Activated naive CD4-positive, alpha-beta T cell treated with anti-CD3 and anti-CD28 coated beads, Interleukin-2, amount 10 ng/mL, durations not matched to agents 5 hours and 36 hours (primary cell): ENCODE measurements around the gene PARD6B. TPM values are rescaled to one million over a fixed set of nuclear protein-coding genes. Genes with fewer than 3 reads are reported as not detected.

ENCODE experiments used
- total RNA-seq, 2 experiments: library from RNA; stranded (reverse); gene quantifications; one replicate each; pipeline ENCODE4 v1.2.3, GENCODE V29; 2021

Gene PARD6B, protein sequence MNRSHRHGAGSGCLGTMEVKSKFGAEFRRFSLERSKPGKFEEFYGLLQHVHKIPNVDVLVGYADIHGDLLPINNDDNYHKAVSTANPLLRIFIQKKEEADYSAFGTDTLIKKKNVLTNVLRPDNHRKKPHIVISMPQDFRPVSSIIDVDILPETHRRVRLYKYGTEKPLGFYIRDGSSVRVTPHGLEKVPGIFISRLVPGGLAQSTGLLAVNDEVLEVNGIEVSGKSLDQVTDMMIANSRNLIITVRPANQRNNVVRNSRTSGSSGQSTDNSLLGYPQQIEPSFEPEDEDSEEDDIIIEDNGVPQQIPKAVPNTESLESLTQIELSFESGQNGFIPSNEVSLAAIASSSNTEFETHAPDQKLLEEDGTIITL
- total RNA-seq: 1 to 10 TPM; 4.4 to 5.4 TPM

GRCh38 chr20:50731055-50731929 is at the start of gene PARD6B:
Gene PARD6B (plus strand): TSS chr20:50731580. CDS start chr20:50731787, 207 bp downstream.

DNA sequence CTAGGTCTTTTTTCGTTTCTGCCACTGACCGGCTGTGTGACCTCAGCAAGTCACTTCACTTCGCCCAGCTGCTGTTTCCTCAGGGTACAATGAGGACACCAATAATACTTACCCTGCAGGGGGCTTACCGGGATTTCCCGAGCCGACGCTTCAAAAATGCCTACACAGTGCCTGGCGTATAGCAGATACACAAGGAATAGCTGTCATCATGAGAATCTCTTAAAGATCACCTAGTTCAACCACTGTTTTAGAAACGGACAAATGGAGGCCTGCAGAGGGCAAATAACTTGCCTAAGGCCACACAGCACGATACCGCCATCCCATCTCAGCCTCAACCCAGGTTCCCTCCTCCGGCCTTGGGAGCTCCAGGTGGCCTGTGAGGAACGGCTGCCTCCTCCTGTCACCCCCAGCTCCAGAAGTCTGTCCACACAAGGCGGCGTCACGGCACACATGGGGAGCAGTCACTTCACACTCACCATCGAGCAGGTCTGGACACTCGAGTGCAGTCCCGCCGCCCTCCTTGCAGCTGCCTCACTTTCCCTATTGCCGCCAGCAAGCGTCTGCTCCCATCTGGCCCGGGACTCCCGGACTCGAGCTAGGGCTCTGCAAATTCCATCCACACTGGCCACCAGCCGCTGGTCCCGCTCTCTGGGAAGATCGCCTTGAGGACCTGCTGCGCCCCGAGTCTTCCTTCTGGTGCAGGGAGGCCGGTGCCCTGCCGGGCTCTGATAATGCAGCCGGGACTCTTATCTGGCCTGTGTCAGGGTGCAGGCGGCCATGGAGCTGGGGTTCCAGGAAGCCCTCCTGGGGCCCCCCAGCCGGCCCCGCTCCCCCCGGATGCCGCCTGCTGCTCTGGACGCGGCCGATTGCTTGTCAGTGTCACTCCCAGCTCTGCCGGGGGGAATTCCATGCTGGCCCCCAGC is 40.5 kb upstream of the PARD6B start, which contains the start of gene RIPOR3:
Gene RIPOR3, minus strand, starts transcription at position 893 of the 923 bp plus-strand sequence. Its CDS starts 414 bp downstream, at position 479.

DNA sequence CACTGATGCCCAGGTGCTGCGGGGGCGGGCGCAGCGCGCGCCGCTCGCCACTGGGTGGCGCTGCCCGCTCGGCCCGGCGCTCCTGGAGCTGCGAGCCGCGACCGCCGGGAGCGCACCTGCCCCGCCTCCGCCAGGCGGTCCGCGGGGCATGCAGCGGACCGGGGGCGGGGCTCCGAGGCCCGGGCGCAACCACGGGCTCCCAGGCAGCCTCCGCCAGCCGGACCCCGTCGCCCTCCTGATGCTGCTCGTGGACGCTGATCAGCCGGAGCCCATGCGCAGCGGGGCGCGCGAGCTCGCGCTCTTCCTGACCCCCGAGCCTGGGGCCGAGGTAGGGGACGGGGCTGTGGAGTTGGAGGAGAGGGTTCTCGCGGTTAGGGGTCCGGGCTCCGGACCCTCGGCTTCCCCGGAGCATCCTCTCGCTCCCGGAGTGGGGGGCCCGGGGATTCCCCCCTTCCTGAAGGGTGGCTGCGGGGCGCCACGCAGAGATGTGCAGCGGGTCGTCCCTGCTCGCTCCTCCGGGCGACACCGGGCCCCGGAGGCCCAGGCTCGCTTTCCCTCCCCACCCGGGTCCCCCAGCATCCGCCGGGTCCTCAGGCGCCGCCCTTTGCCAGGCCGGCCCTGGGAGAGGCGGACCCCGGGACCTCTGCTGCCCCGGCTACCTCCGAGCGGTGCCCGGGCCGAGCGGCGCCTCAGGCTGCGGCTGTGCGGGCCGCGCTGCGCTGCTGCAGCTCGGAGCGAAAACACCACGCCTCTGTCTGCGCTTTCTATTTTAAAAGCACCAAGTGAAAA is 63.7 kb downstream of the PARD6B start, which contains the start of gene BCAS4:
Gene BCAS4, plus strand, starts transcription at position 216 of the 789 bp plus-strand sequence. Its CDS starts 23 bp downstream, at position 239.

Other genes starting within 250 kb of the PARD6B start
- 10 to 100 TPM; 75.0 to 76.1 TPM for gene PTPN1, start 221.2 kb upstream of the PARD6B start, total RNA-seq
- gene RIPOR3, start 40.0 kb upstream of the PARD6B start, total RNA-seq: not detected
- 1 to 10 TPM; 8.4 TPM for gene BCAS4, start 63.5 kb downstream of the PARD6B start, total RNA-seq
- gene ADNP, start 199.9 kb downstream of the PARD6B start, total RNA-seq: 10 to 100 TPM; 68.0 to 71.5 TPM
- 10 to 100 TPM; 41.9 to 42.4 TPM for gene DPM1, start 227.0 kb downstream of the PARD6B start, total RNA-seq
- 1 to 10 TPM; 5.2 TPM for gene MOCS3, start 227.2 kb downstream of the PARD6B start, total RNA-seq